ENCODE measurements around the gene SERAC1.
"Not testable (repeated sequence)": the region's sequence is repeated elsewhere in the genome, so short reads cannot be mapped to it uniquely, and the experiment has no call there.

DNA sequence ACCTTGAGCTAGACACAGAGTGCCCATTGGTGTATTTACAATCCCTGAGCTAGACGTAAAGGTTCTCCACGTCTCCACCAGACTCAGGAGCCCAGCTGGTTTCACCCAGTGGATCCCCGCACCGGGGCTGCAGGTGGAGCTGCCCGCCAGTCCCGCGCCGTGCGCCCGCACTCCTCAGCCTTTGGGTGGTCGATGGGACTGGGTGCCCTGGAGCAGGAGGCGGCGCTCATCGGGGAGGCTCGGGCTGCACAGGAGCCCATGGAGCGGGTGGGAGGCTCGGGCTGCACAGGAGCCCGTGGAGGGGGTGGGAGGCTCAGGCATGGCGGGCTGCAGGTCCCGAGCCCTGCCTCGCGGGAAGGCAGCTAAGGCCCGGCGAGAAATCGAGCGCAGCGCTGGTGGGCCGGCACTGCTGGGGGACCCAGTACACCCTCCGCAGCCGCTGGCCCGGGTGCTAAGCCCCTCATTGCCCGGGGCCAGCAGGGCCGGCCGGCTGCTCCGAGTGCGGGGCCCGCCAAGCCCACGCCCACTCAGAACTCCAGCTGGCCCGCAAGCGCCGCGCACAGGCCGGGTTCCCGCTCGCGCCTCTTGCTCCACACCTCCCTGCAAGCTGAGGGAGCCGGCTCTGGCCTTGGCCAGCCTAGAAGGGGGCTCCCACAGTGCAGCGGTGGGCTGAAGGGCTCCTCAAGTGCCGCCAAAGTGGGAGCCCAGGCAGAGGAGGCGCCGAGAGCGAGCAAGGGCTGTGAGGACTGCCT lies 41.7 kb upstream of the SERAC1 start:
- TF ChIP-seq, protein P1, sequence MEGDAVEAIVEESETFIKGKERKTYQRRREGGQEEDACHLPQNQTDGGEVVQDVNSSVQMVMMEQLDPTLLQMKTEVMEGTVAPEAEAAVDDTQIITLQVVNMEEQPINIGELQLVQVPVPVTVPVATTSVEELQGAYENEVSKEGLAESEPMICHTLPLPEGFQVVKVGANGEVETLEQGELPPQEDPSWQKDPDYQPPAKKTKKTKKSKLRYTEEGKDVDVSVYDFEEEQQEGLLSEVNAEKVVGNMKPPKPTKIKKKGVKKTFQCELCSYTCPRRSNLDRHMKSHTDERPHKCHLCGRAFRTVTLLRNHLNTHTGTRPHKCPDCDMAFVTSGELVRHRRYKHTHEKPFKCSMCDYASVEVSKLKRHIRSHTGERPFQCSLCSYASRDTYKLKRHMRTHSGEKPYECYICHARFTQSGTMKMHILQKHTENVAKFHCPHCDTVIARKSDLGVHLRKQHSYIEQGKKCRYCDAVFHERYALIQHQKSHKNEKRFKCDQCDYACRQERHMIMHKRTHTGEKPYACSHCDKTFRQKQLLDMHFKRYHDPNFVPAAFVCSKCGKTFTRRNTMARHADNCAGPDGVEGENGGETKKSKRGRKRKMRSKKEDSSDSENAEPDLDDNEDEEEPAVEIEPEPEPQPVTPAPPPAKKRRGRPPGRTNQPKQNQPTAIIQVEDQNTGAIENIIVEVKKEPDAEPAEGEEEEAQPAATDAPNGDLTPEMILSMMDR (IDR thresholded peaks at IDR 0.05; ENCODE audit: low read length) = not testable (repeated sequence)
- TF ChIP-seq EZH2 (IDR thresholded peaks at IDR 0.05; ENCODE audit: borderline replicate concordance, low read length) = not testable (repeated sequence)
